IMR-90 (cell line): Measurements from ENCODE around the gene KIF3B. TPM values are rescaled to one million over a fixed set of nuclear protein-coding genes. Genes with fewer than 3 reads are reported as not detected.

Experiments
- ATAC-seq: fragments of 200-7000 bp; cut with Tn5 transposase; 2 replicates; pipeline ENCODE4 v1.9.1; 2020; ENCODE audit warnings: low read depth, mild to moderate bottlenecking, moderate library complexity
- BruUV-seq: library from RNA; stranded (reverse); fragments of 400-500 nt; replicated peaks from 2 replicates; lab custom pipeline; 2021; lab: Mats Ljungman, UMichigan
- CTCF ChIA-PET: fragments of 300-600 bp; formaldehyde crosslinking; extraction: SDS; loops from one replicate; lab custom pipeline; 2021; ENCODE audit warnings: antibody characterized with exemption; lab: Yijun Ruan, JAX
- POLR2A ChIA-PET: fragments of 300-600 bp; sonication (Branson Sonifier 250); formaldehyde crosslinking; loops from one replicate; lab custom pipeline; 2022; ENCODE audit warnings: antibody characterized with exemption; ENCODE audit not compliant: unreplicated experiment; lab: Charles Lee
- DNase-seq: peaks from one replicate; pipeline ENCODE4 v3.0.0; 2013
- H2AFZ ChIP-seq: replicated peaks from 2 replicates; pipeline ENCODE3; 2013; ENCODE audit warnings: low read length, mild to moderate bottlenecking; ENCODE audit not compliant: poor library complexity
- H2AK5ac ChIP-seq: 2 replicates; pipeline ENCODE4 v1.6.1; 2013; ENCODE audit warnings: low read depth, low read length, inconsistent platforms
- H2AK9ac ChIP-seq: replicated peaks from 2 replicates; pipeline ENCODE3; 2013; ENCODE audit warnings: mild to moderate bottlenecking, low read depth, low read length, moderate library complexity; ENCODE audit not compliant: poor library complexity
- H2BK120ac ChIP-seq: 2 replicates; pipeline ENCODE4 v1.6.1; 2013; ENCODE audit warnings: low read depth, low read length, inconsistent platforms
- H2BK15ac ChIP-seq: 3 replicates; pipeline ENCODE4 v1.6.1; 2013; ENCODE audit warnings: low read depth, low read length, inconsistent platforms
- H2BK20ac ChIP-seq: 2 replicates; pipeline ENCODE4 v1.6.1; 2013; ENCODE audit warnings: low read depth, mild to moderate bottlenecking, inconsistent platforms, low read length, moderate library complexity
- H2BK5ac ChIP-seq: 2 replicates; pipeline ENCODE4 v1.6.1; 2013; ENCODE audit warnings: mild to moderate bottlenecking, low read depth, low read length, inconsistent platforms; ENCODE audit not compliant: poor library complexity, severe bottlenecking
- H3K14ac ChIP-seq: replicated peaks from 2 replicates; pipeline ENCODE4 v1.6.1; 2013; ENCODE audit warnings: low read depth, low read length, inconsistent platforms
- H3K18ac ChIP-seq: 2 replicates; pipeline ENCODE4 v1.6.1; 2013; ENCODE audit warnings: low read depth, low read length, control low read depth
- H3K23ac ChIP-seq: 2 replicates; pipeline ENCODE4 v1.6.1; 2013; ENCODE audit warnings: low read depth, low read length, inconsistent platforms
- H3K27ac ChIP-seq: 2 replicates; pipeline ENCODE4 v1.5.1; 2013; ENCODE audit warnings: mild to moderate bottlenecking, control low read depth, low read length; ENCODE audit not compliant: insufficient read depth
- H3K27me3 ChIP-seq: 2 replicates; pipeline ENCODE4 v1.6.1; 2013; ENCODE audit warnings: low read length; ENCODE audit not compliant: control insufficient read depth, insufficient read depth
- H3K36me3 ChIP-seq: 2 replicates; pipeline ENCODE4 v1.6.1; 2013; ENCODE audit warnings: low read length, mixed read lengths; ENCODE audit not compliant: control insufficient read depth, insufficient read depth
- H3K4ac ChIP-seq: 2 replicates; pipeline ENCODE4 v1.6.1; 2013; ENCODE audit warnings: low read depth, low read length, inconsistent platforms
- H3K4me1 ChIP-seq: 2 replicates; pipeline ENCODE4 v1.6.1; 2013; ENCODE audit warnings: low read length, mixed read lengths; ENCODE audit not compliant: control insufficient read depth, insufficient read depth
- H3K4me2 ChIP-seq: 2 replicates; pipeline ENCODE4 v1.6.1; 2013; ENCODE audit warnings: low read depth, mild to moderate bottlenecking, control low read depth, low read length, moderate library complexity
- H3K4me3 ChIP-seq: 2 replicates; pipeline ENCODE4 v1.5.1; 2013; ENCODE audit warnings: low read depth, mild to moderate bottlenecking, control low read depth, low read length, moderate library complexity; ENCODE audit not compliant: insufficient read depth
- H3K56ac ChIP-seq: 2 replicates; pipeline ENCODE4 v1.6.1; 2013; ENCODE audit warnings: low read length, inconsistent platforms; ENCODE audit not compliant: insufficient read depth; ENCODE audit errors: extremely low read depth
- H3K79me1 ChIP-seq, 2 experiments: 2 replicates each; pipeline ENCODE4 v1.6.1; 2013; ENCODE audit warnings: low read length in 2 of 2, inconsistent platforms in 1 of 2, low read depth in 1 of 2
- H3K9ac ChIP-seq: 2 replicates; pipeline ENCODE4 v1.6.1; 2013; ENCODE audit warnings: low read depth, low read length, control low read depth
- H3K9me1 ChIP-seq: 2 replicates; pipeline ENCODE4 v1.6.1; 2013; ENCODE audit warnings: low read length, inconsistent platforms; ENCODE audit not compliant: insufficient read depth
- H3K9me3 ChIP-seq: 2 replicates; pipeline ENCODE4 v1.6.1; 2013; ENCODE audit warnings: low read length; ENCODE audit not compliant: control insufficient read depth, insufficient read depth
- H4K20me1 ChIP-seq: 2 replicates; pipeline ENCODE4 v1.6.1; 2013; ENCODE audit warnings: low read length, inconsistent platforms; ENCODE audit not compliant: insufficient read depth
- H4K5ac ChIP-seq: 2 replicates; pipeline ENCODE4 v1.6.1; 2013; ENCODE audit warnings: mild to moderate bottlenecking, low read depth, low read length, control low read depth
- H4K8ac ChIP-seq, 2 experiments: 2 replicates each; pipeline ENCODE4 v1.6.1; 2013; ENCODE audit warnings: low read depth in 2 of 2, low read length in 2 of 2, control low read depth in 1 of 2, inconsistent platforms in 1 of 2
- H4K91ac ChIP-seq: 2 replicates; pipeline ENCODE4 v1.6.1; 2013; ENCODE audit warnings: low read depth, low read length, inconsistent platforms; ENCODE audit not compliant: insufficient read depth
- BHLHE40 ChIP-seq: fragments of 150-350 bp; IDR thresholded peaks from 2 replicates; pipeline ENCODE4 v1.6.1; 2016; ENCODE audit warnings: mild to moderate bottlenecking, low read depth, low read length
- CEBPB ChIP-seq: IDR thresholded peaks from 2 replicates; pipeline ENCODE4 v1.6.1; 2012; ENCODE audit warnings: low read depth, low read length, improper control_type of control experiment
- CHD1 ChIP-seq: IDR thresholded peaks from 2 replicates; pipeline ENCODE4 v1.6.1; 2012; ENCODE audit warnings: low read depth, low read length, improper control_type of control experiment
- ELK1 ChIP-seq: fragments of 150-350 bp; IDR thresholded peaks from 2 replicates; pipeline ENCODE4 v1.6.1; 2016; ENCODE audit warnings: low read depth, mild to moderate bottlenecking, low read length, moderate library complexity, borderline replicate concordance
- FOS ChIP-seq: fragments of 150-350 bp; IDR thresholded peaks from 2 replicates; pipeline ENCODE4 v1.6.1; 2016; ENCODE audit warnings: low read depth, low read length
- MAFK ChIP-seq: IDR thresholded peaks from 2 replicates; pipeline ENCODE4 v1.6.1; 2012; ENCODE audit warnings: low read depth, low read length, improper control_type of control experiment
- MXI1 ChIP-seq: IDR thresholded peaks from 2 replicates; pipeline ENCODE4 v1.6.1; 2012; ENCODE audit warnings: low read depth, mild to moderate bottlenecking, low read length, moderate library complexity, borderline replicate concordance
- NFE2L2 ChIP-seq: fragments of 150-350 bp; IDR thresholded peaks from 2 replicates; pipeline ENCODE4 v1.6.1; 2016; ENCODE audit warnings: low read depth, mild to moderate bottlenecking, low read length
- POLR2A ChIP-seq: IDR thresholded peaks from 2 replicates; pipeline ENCODE4 v1.6.1; 2012; ENCODE audit warnings: mild to moderate bottlenecking, low read depth, low read length
- RAD21 ChIP-seq: IDR thresholded peaks from 2 replicates; pipeline ENCODE4 v1.6.1; 2012; ENCODE audit warnings: low read length, improper control_type of control experiment
- RFX5 ChIP-seq: IDR thresholded peaks from 2 replicates; pipeline ENCODE4 v1.8.0; 2012; ENCODE audit warnings: low read depth, mild to moderate bottlenecking, low read length, moderate library complexity
- USF2 ChIP-seq: fragments of 150-350 bp; IDR thresholded peaks from 2 replicates; pipeline ENCODE4 v1.6.1; 2017; ENCODE audit warnings: mild to moderate bottlenecking, antibody characterized with exemption, low read length, low read depth
- WGBS, 2 experiments: methylation state at CpG; one replicate each; pipeline versions ENCODE4 v1.1.5 to v1.1.7; 2013; ENCODE audit warnings: missing lambda C conversion rate in 2 of 2; ENCODE audit not compliant: insufficient read length in 1 of 2; ENCODE audit errors: extremely low coverage in 2 of 2; 5-methylcytosine and 5-hydroxymethylcytosine counted together
- dilution Hi-C: fragments of 300-500 bp; cut with HindIII; formaldehyde crosslinking; loops from one replicate; pipeline ENCODE4 v1.14.3; 2018; ENCODE audit warnings: low sequenced_read_pairs; ENCODE audit not compliant: unreplicated experiment
- in situ Hi-C: fragments of 300-500 bp; cut with MboI; formaldehyde crosslinking; loops from 3 replicates; pipeline ENCODE4 v1.14.3; 2019; ENCODE audit warnings: low sequenced_read_pairs, inconsistent platforms, mixed read lengths
- intact Hi-C: fragments of 100-400 bp; cut with micrococcal nuclease; formaldehyde crosslinking; loops from 2 replicates; pipeline ENCODE4 v1.10.0; 2022
- polyA plus RNA-seq, 3 experiments: library from polyadenylated mRNA; depleted of rRNA; stranded (reverse); fragments of >200 nt; gene quantifications; 2 replicates each; pipeline ENCODE4 v1.2.3, GENCODE V29; 2012; ENCODE audit warnings: low replicate concordance in 1 of 3
- total RNA-seq: library from RNA; depleted of rRNA; stranded (reverse); fragments of >200 nt; gene quantifications from 2 replicates; pipeline ENCODE4 v1.2.3, GENCODE V29; 2012

KIF3B gene
- total and polyA plus RNA-seq, 2 of the 4 experiments (the other 2 are of a cell fraction): 17.1 to 28.1 TPM

- CTCF ChIA-PET: no interaction called here
- Histone ChIP-seq H3K4me1 (peaks cover 3% of the 10 kb centered on the region; the same call in 1 of the 2 replicates), H3K4me2 (no peak overlapping the region), H2BK15ac (no peak overlapping the region), H3K18ac (no peak overlapping the region), H4K8ac (no peak overlapping the region), H2BK120ac (no peak overlapping the region), H3K9me3 (no peaks in the 10 kb centered on the region), H3K79me1 (peaks cover 42 to 63% of the 10 kb centered on the region in 2 experiments), H2AK9ac (no peak overlapping the region), H4K20me1 (peaks cover 6% of the 10 kb centered on the region; the same call in 1 of the 2 replicates), H2AK5ac (no peak overlapping the region), H3K27ac (no peak overlapping the region), H4K5ac (no peak overlapping the region), H3K14ac (no peak overlapping the region), H3K23ac (no peak overlapping the region), H2BK5ac (no peak overlapping the region), H3K56ac (no peak overlapping the region), H3K9ac (no peak overlapping the region), H4K91ac (no peak overlapping the region), H2BK20ac (no peak overlapping the region), H3K27me3 (no peaks in the 10 kb centered on the region), H3K36me3 (peaks cover 2% of the 10 kb centered on the region; the same call in 1 of the 2 replicates), H3K4ac (no peak overlapping the region), H2AFZ (no peak overlapping the region), H3K9me1 (peaks cover 17% of the 10 kb centered on the region), H3K4me3 (no peak overlapping the region)
- POLR2A ChIA-PET: no interaction called here
- DNase-seq (no peak), ATAC-seq (no peak)
- WGBS, 2 experiments: 100% methylated on average over 1 of the region's 4 CpGs; no CpG with 5 or more reads in 1 of the 2 experiments
- TF ChIP-seq RFX5 (no peak), ELK1 (no peak), MAFK (no peak), CHD1 (no peak), FOS (no peak), POLR2A (no peak), RAD21 (no peak), USF2 (no peak), MXI1 (no peak), BHLHE40 (no peak), NFE2L2 (no peak), CEBPB (no peak)
- dilution Hi-C loops: no loop called here
- no TSS peak for BruUV-seq
- in situ Hi-C loops: no loop called here
- intact Hi-C loops: no loop called here
Observed at GRCh38 chr20:32281711-32282110, 4.3 kb downstream of the KIF3B start.
